ENCODE data around the gene GRHL1. TPM values are rescaled to one million over a fixed set of nuclear protein-coding genes. Genes with fewer than 3 reads are reported as not detected.
"Not testable (repeated sequence)": the region's sequence is repeated elsewhere in the genome, so short reads cannot be mapped to it uniquely, and the experiment has no call there.

GRHL1 gene
- total and polyA plus RNA-seq, 2 experiments from 2014 or later, result 0.32 to 0.45 TPM

DNA sequence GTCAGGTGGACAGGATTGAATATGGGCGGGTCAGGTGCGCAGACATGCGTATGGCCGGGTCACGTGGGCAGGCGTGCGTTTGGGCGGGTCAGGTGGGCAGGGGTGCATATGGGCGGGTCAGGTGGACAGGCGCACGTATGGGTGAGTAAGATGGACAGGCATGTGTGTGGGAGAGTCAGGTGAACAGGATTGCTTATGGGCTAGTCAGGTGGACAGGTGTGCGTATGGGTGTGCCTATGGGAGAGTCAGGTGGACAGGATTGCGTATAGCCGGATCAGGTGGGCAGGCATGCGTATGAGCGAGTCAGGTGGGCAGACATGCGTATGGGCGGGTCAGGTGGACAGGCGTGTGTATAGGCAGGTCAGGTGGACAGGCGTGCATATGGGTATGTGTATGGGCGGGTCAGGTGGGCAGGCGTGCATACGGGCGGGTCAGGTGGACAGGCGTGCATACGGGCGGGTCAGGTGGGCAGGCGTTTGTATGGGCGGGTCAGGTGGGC, 61.5 kb downstream of the GRHL1 start:
- Histone ChIP-seq H3K9ac (no peak overlapping the region), H3K4me2 (ENCODE audit: unreplicated experiment) (no peak overlapping the region), H3K9me3 (ENCODE audit: low read depth) (no peaks in the 10 kb centered on the region), H4K20me1 (ENCODE audit: insufficient read depth) (no peaks in the 10 kb centered on the region), H3K27ac (no peak overlapping the region), H2AFZ (no peak overlapping the region), H3F3A (ENCODE audit: insufficient read depth) (peaks cover 9% of the 10 kb centered on the region), H3K36me3 (ENCODE audit: low read depth) (no peaks in the 10 kb centered on the region), H3K4me3 (no peak overlapping the region), H3K27me3 (replicated peaks; ENCODE audit: insufficient read depth) (no peaks in the 10 kb centered on the region), H3K9me2 (ENCODE audit: insufficient read depth) (no peaks in the 10 kb centered on the region), H3K79me2 (ENCODE audit: insufficient read depth) (no peaks in the 10 kb centered on the region), H3K4me1 (ENCODE audit: insufficient read depth) (peaks cover 12% of the 10 kb centered on the region)
- WGBS, 2 experiments (ENCODE audit: low coverage in 1 of 2, low lambda C conversion rate in 2 of 2, missing lambda C conversion rate in 2 of 2), result 87 to 89% methylated on average over 23 to 29 of the region's 29 CpGs
- DNase-seq, result no peak
- in situ Hi-C loops (cut with MboI), result no loop called here
- no peak for TF ChIP-seq EZH2 (IDR thresholded peaks at IDR 0.05; ENCODE audit: insufficient read depth, poor library complexity, severe bottlenecking)
- TF ChIP-seq EZH2phosphoT487 (IDR thresholded peaks at IDR 0.05; ENCODE audit: insufficient read depth, low read depth), result no peak

DNA sequence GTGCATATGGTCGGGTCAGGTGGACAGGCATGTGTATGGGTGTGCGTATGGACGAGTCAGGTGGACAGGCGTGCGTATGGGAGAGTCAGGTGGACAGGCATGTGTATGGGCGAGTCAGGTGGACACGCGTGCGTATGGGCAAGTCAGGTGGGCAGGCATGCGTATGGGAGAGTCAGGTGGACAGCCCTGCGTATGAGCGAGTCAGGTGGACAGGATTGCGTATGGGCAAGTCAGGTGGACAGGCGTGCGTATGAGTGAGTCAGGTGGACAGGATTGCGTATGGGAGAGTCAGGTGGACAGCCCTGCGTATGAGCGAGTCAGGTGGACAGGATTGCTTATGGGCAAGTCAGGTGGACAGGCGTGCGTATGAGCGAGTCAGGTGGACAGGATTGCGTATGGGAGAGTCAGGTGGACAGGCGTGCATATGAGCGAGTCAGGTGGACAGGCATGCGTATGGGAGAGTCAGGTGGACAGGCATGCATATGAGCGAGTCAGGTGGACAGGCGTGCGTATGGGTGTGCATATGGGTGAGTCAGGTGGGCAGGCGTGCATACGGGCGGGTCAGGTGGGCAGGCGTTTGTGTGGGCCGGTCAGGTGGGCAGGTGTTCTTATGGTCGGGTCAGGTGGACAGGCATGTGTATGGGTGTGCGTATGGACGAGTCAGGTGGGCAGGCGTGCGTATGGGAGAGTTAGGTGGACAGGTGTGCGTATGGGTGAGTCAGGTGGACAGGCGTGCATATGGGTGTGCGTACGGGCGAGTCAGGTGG, 62.3 kb downstream of the GRHL1 start:
- H3K9ac ChIP-seq; H3K79me2 ChIP-seq (ENCODE audit: insufficient read depth): not testable (repeated sequence)

GRCh38 chr2:10014418-10015190, 63.1 kb downstream of the GRHL1 start:
- no peaks in the 10 kb centered on the region for H3K9me2 ChIP-seq (ENCODE audit: insufficient read depth)
- peaks cover 13% of the 10 kb centered on the region for H3K4me1 ChIP-seq (ENCODE audit: insufficient read depth)
- no peak overlapping the region for H2AFZ ChIP-seq
- H3K9me3 ChIP-seq (ENCODE audit: low read depth), result no peaks in the 10 kb centered on the region
- TF ChIP-seq EZH2phosphoT487 (IDR thresholded peaks at IDR 0.05; ENCODE audit: insufficient read depth, low read depth) (no peak), EZH2 (IDR thresholded peaks at IDR 0.05; ENCODE audit: insufficient read depth, poor library complexity, severe bottlenecking) (no peak)
- no peaks in the 10 kb centered on the region for H3K79me2 ChIP-seq (ENCODE audit: insufficient read depth)
- no peaks in the 10 kb centered on the region for H3K27me3 ChIP-seq (replicated peaks; ENCODE audit: insufficient read depth)
- H3K4me3 ChIP-seq, result no peak overlapping the region
- peaks cover 7% of the 10 kb centered on the region; the same call in 1 of the 2 replicates for H3F3A ChIP-seq (ENCODE audit: insufficient read depth)
- H3K9ac ChIP-seq, result no peak overlapping the region
- H3K27ac ChIP-seq, result no peak overlapping the region
- H4K20me1 ChIP-seq (ENCODE audit: insufficient read depth), result no peaks in the 10 kb centered on the region
- WGBS, 2 experiments (ENCODE audit: low coverage in 1 of 2, low lambda C conversion rate in 2 of 2, missing lambda C conversion rate in 2 of 2), result 87 to 88% methylated on average over 16 to 42 of the region's 42 CpGs
- H3K36me3 ChIP-seq (ENCODE audit: low read depth), result no peaks in the 10 kb centered on the region
- H3K4me2 ChIP-seq (ENCODE audit: unreplicated experiment), result no peak overlapping the region
- in situ Hi-C loops (cut with MboI), result no loop called here
- DNase-seq, result no peak

More for the DNA sequence above, 62.3 kb downstream of the GRHL1 start:
- H3K4me1 ChIP-seq (ENCODE audit: insufficient read depth); H3K27me3 ChIP-seq (replicated peaks; ENCODE audit: insufficient read depth); H3K4me3 ChIP-seq; H3K9me3 ChIP-seq (ENCODE audit: low read depth); H3K36me3 ChIP-seq (ENCODE audit: low read depth); H3K9me2 ChIP-seq (ENCODE audit: insufficient read depth); H3F3A ChIP-seq (ENCODE audit: insufficient read depth); DNase-seq; H4K20me1 ChIP-seq (ENCODE audit: insufficient read depth); H2AFZ ChIP-seq; H3K27ac ChIP-seq; H3K4me2 ChIP-seq (ENCODE audit: unreplicated experiment); in situ Hi-C loops (cut with MboI): not testable (repeated sequence)
- 93 to 94% methylated on average over 30 to 43 of the region's 43 CpGs for WGBS, 2 experiments (ENCODE audit: low coverage in 1 of 2, low lambda C conversion rate in 2 of 2, missing lambda C conversion rate in 2 of 2)

DNA sequence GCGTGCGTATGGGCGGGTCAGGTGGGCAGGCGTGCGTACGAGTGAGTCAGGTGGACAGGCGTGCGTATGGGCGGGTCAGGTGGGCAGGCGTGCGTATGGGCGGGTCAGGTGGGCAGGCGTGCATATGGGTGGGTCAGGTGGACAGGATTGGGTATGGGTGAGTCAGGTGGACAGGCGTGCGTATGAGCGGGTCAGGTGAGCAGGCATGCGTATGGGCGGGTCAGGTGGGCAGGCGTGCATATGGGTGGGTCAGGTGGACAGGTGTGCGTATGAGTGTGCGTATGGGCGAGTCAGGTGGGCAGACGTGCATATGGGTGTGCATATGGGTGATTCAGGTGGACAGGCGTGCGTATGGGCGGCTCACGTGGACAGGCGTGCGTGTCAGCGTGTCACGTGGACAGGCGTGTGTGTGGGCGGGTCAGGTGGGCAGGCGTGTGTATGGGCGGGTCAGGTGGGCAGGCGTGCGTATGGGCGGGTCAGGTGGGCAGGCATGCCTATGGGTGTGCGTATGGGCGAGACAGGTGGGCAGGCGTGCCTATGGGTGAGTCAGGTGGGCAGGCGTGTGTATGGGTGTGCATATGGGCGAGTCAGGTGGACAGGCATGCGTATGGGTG, 64.0 kb downstream of the GRHL1 start:
- in situ Hi-C loops (cut with MboI); H3K9me3 ChIP-seq (ENCODE audit: low read depth): not testable (repeated sequence)
- 86% methylated on average over 6 to 44 of the region's 44 CpGs for WGBS, 2 experiments (ENCODE audit: low coverage in 1 of 2, low lambda C conversion rate in 2 of 2, missing lambda C conversion rate in 2 of 2)

More for the DNA sequence above, 64.0 kb downstream of the GRHL1 start:
- not testable (repeated sequence) for H3K4me3 ChIP-seq; H4K20me1 ChIP-seq (ENCODE audit: insufficient read depth); H3K79me2 ChIP-seq (ENCODE audit: insufficient read depth); DNase-seq; H3K27me3 ChIP-seq (replicated peaks; ENCODE audit: insufficient read depth); H3K4me2 ChIP-seq (ENCODE audit: unreplicated experiment); H3K9ac ChIP-seq; H3K27ac ChIP-seq; H3K9me2 ChIP-seq (ENCODE audit: insufficient read depth); H3F3A ChIP-seq (ENCODE audit: insufficient read depth); H3K4me1 ChIP-seq (ENCODE audit: insufficient read depth); H2AFZ ChIP-seq; H3K36me3 ChIP-seq (ENCODE audit: low read depth)

Data from GM23248 (cell line).